NCI-H2171 (cell line): ENCODE measurements around the gene FGGY.
"Not testable (repeated sequence)": the region's sequence is repeated elsewhere in the genome, so short reads cannot be mapped to it uniquely, and the experiment has no call there.

Experiments
- DNase-seq: peaks from one replicate; lab custom pipeline; 2025; lab: John Stamatoyannopoulos, UW

FGGY gene

DNA sequence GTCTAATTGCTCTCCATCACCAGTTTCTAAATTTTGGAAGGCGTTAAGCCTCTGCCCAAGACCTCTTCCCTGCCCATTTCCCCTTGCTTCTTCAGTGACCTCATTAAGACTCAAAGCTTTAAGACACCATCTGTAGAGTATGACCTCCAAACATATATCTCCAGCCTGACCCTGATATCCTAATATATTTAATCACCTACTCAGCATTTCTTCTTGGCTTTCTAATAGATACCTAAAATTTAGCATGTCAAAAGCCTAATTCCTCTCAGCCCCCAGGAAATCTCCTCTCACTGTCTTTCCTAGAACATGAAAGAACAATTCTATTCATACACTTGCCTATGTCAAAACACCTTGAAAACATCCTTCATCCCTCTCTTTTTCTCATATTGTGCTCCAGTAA lies 282.3 kb downstream of the FGGY start:
- no peak for DNase-seq

DNA sequence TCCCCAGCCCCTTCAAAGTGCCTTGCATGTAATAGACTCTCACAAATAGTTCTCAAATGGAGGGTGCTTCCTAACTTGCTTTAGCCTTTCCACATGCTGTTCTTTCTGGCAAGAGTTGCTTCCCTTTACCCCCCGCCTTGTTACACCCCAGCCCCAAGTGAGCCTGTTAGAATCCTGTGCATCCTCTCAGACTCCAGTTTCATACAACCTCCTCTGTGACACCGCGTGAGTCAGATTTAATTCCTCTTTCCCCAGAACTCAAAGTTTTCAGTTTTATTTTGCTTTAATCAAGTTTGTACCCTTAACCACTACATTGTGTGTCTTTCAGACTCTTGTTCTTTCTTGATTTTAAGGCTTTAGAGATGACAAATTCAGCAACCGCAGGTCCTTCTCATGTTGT lies 283.4 kb downstream of the FGGY start:
- no peak for DNase-seq

DNA sequence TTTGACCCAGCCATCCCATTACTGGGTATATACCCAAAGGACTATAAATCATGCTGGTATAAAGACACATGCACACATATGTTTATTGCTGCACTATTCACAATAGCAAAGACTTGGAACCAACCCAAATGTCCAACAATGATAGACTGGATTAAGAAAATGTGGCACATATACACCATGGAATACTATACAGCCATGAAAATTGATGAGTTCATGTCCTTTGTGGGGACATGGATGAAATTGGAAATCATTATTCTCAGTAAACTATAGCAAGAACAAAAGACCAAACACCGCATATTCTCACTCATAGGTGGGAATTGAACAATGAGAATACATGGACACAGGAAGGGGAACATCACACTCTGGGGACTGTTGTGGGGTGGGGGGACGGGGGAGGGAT lies 295.5 kb downstream of the FGGY start:
- DNase-seq, result not testable (repeated sequence)

DNA sequence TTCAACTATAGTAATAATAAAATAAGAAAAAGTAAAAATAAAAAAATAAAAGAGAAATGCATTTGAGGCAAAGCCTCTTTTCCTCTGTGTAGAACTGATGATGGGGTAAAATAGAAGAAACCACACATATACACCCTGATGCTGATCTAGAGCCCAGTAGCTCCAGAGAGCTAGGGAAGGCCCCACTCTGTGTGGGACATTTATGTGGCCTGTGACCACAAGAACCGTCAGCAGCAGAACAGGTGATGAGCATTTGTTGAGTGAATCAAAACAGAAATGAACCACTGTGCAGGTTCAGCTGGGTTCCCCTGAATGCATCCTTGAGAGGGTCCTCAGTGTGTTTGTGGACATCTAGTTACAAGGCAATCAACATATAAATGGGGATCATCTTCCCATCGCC lies 296.0 kb downstream of the FGGY start:
- no peak for DNase-seq

DNA sequence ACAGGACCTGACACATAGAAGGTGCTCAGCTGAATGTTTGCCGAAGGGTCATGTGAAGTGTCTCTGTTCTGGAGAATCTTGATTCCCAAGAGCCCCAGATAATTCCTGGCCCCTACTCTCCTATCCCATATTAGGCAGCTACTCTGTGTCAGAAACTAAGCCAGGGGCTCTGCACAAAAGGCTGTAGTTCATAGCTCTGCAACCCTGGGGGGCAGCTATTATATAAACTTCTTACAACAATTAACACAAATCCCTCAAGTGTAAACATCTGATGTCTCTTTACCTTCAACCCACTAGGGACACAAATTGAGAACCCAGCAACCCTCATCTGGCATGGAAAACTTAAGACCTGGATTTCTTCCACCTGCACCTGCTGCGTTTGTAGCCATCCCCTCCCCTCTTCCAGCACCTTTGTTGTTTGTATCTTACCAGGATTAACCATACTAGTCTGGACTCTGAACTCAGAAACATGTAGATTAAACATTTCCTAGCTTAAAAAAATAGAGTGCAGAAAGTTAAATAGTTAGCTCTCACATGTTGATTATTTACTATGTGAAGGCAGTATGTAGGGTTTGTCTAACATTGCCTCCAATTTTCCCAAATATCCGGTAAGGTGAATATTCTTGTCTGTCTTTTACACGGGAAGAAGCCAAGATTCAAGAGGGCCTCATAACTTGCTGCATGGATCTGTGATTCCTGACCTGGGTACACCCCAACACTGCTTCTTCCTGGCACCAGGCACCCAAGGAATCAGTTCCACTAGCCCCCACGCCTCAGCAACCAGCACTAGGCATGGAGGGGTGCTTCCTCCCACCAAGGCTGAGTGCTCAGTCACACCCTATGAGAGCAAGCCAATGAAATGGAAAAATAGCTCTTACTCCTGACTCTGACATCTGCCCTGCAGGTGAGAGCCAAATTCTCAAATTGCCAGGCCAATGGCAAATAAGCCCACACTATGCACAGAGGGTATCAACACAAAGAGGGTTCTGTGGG lies 297.2 kb downstream of the FGGY start:
- DNase-seq, result peak; percentile 5

DNA sequence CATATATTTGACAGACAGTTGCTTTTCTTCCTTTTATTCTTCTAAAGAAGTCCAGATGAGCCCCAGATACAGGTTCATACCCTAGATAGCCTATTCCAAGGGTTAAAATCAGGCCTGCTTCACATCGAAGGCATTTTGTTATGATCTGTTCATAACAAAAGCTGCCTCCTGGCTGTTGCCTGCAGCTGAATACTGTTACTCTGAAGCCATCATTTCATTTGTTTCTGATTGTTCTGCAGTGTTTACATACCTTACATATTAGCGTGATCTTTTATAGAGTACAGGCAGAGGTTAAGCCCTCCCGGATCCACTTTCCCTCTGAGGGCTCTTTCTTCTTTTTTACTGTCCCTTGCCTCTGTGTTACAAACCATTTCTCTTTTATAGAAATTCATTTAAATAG lies 298.9 kb downstream of the FGGY start:
- DNase-seq, result no peak

DNA sequence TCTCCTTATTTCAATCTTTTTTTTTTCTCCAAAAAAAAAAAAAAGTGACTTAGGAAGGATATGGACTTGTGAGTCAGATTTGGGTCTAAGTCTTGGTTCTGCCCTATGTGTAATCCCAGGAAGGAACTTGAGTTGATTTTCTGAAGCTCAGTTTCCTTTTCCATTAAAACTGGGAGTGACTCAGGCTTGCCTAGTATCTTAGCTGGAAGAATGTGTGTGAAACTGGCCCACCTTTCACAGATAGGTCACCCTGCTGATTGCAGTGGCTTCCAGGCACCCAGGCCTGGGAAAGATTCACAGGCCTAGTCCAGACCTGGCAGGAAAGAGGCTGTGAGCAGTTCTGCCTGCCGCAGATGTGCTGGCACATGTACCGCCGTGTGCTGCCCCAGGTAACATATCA lies 299.5 kb downstream of the FGGY start:
- DNase-seq, result no peak

DNA sequence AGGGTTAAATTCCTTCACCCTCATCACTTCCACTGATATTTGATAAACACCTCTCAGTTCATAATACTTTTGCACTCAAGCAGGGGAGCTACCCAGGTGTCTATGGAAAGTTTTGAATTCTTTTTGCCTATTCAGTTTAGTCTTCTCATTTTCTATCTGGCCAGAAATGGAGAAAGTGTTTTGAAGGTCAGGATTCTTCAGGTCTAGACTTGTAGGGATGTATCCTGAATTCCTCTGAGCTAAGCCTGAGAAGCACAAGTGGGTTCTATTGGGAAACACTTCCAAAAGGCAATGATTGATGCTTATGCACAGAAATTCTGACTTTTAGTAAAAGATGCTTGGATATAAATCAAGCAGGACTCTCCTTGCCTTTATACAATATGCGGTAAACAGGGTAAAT lies 300.1 kb downstream of the FGGY start:
- no peak for DNase-seq

DNA sequence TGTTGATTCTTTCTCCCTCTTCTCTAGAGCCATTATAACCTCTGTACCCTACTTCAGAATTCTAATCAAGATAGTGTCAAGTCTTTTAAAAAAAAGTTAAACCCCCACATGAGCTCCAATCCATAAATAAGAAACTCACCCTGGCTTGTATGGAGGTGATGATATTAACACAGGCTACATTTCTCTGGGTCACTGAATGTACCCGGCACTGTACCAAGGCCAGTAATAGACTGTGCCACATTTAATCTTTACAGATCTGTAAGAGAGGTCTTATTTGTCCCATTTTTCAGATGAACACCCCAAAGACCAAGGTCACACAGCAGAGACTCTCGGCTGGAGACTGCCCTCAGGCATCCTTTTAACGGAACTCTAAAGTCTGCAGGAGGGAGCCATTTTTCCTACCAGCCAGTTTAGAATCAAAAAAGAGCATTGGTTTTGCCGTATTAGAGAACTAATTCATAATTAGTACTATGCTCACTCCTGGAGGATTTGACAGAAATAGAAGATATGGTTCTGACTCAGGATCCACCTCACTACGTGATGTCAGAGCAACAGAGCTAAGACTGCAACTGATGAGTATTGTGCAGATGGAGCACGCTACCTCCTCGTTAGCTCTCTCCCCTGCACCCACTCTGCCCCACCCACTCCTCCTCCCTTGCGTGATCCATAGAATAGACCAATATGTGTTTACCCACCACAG lies 300.7 kb downstream of the FGGY start:
- DNase-seq, result no peak

DNA sequence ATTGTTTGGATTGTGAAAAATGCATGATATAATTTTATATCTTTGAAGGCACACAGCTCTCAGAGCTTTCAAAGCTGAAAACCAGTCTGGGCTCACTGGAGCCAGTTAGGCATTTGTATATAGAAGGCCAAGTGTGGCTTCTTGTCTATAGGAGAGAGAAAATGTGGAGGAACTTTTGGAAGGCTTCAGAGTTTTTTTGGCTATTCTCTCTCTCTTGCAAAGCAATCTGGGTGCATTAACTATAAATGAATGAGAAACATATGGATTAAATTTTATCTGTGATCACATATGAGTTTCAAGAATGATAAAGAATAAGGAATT lies 301.2 kb downstream of the FGGY start:
- no peak for DNase-seq

DNA sequence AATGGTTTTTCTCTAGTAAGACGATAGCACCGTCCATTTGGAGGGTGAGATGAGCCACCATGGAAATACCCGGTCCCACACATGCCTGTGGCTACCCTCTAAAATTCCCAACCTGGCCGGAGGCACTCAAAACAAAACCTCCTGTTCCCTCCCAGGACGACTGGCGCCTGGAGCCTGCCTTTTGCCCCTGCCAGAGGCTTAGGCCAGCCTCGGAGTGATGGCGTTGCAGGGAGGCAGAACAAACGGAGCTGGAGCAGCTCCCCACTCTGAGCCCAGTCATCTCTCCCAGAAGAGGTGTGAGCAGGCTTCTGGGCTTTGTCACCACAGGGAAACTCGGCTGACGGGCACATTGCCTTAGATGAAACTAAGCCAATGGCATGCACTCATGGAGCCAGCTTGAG lies 304.1 kb downstream of the FGGY start:
- no peak for DNase-seq

DNA sequence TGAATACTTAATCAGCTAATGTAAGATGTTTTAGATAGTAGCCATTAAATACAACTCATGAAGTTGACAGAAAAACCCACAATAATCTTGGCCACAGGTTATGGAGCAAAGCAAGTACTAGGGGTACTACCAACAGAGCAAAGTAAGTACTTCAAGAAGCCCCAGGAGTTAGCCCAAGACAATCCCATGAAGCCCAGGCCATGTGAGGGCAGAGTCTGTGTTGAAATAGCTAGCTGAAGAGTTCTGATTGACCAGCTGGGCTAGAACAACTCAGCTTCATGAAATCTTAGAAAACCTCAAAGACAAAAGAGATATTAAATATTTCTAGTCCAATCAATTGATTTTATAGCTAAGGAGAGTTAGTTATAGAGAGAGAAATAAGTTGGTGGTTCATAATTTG lies 304.9 kb downstream of the FGGY start:
- DNase-seq, result no peak

DNA sequence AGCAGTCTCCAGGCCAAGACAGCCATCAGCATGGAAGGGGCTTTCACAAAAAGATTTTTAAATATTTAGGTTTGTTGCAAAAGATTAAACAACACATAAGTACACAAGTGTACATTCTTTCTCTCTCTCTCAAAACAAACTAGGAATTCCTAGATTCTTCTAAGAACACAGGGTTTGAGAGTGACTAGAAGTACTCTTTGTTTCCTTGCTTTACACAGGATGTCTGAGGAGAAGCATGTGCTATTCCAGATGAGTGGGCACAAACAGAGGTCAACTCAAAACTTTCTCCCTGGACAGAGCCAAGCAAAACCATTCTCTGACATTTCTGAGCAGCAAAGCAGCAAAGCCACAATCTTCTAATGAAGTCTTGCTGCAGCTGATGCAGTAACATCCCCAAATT lies 307.3 kb downstream of the FGGY start:
- no peak for DNase-seq

DNA sequence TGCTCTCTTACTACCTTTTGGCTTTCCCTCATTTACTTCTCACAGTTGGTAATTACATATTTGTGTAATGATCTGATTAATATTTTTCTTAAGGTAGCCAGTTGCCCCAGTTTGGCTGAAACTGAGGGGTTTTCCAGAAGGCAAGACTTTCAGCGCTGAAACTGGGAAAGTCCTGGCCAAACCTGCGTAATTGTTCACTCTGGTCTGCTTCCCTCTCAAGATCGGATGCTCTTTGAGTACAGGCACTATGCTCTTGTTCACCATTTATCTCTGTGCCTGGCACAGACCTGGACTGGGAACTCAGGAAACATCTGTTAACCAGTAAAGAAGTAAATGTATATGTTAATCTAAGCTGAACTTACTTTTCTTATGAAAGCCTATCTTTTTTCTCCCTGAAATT lies 308.3 kb downstream of the FGGY start:
- no peak for DNase-seq

DNA sequence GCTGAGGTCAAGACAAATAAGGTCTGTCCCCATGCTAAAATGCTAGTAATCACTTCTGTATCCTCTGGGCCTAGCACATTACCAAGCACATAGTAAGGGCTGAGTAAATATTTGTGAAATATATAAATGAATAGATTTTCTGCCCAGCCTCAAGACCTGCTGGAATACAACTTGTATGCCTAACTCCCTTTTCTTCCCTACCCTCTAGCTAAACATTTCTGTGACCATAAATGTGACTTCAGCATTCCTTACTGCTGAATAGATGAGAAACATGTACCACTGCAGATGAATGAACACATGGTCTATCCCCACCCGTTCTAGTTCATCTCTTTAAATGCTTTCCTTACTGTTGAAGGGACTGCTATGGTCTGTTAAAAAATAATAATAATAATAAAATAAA lies 308.9 kb downstream of the FGGY start:
- DNase-seq, result no peak

DNA sequence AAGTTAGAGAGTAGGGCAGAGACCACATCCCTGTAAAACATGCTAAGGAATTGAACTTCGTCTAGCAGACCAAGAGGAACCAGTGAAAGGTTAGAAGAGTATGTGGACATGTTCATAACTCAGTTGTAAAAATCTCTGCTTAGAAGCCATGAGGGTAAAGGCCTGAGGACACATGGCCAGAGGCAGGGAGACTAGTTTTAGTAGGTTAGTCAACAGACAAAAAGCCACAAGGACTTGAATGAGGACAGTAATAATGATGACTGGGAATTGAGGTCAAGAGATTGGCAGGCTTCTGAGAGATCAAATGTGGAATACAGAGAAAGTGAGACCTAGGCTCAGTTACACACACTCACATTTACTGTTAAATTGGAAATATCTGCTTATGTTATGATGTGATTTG lies 312.4 kb downstream of the FGGY start:
- no peak for DNase-seq

DNA sequence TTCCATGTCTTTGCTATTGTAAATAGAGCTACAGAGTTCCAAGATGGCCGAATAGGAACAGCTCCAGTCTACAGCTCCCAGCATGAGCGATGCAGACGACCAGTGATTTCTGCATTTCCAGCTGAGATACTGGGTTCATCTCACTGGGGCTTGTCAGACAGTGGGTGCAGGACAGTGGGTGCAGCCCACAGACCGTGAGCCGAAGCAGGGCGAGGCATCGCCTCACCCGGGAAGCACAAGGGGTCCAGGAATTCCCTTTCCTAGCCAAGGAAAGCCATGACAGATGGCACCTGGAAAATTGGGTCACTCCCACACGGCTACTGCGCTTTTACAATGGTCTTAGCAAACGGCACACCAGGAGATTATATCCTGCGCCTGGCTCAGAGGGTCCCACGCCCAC lies 313.6 kb downstream of the FGGY start:
- not testable (repeated sequence) for DNase-seq

DNA sequence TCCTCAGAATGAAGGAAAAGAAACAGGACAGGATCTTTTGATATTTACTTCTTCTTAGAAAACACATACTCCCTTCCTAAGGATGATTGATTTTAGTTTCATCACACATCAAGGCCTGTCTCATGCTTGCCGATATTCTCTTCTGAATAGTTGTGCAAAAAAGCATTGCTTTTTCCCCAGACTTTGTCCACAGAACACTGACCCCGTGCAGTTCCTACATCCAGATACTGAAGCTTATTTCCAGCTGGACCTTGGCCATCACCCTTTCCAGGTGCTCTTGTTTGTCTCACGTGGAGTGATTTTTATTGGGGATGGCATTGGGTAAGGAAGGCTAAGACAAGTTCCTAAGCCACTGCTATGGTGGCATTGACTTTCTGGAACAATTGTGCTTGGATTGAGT lies 320.5 kb downstream of the FGGY start:
- DNase-seq, result no peak

DNA sequence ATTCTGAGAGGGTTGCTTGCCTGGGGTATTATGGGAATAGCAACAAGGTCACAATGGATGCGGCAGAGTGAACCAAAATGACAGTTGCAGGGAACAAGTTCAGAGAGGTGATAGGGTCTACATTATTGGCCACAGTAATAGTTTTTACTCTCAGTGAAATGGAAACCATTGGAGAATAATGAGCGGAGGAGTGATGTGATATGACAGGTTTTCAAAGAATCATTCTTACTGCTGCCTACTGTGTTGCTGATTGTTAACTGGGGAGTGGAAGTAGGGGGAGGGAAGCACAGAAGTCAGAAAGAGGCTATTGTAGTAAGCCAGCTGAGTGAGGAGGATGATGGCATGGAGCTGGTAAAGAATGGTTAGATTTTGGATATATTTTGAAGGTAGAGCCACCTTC lies 322.7 kb downstream of the FGGY start:
- no peak for DNase-seq

DNA sequence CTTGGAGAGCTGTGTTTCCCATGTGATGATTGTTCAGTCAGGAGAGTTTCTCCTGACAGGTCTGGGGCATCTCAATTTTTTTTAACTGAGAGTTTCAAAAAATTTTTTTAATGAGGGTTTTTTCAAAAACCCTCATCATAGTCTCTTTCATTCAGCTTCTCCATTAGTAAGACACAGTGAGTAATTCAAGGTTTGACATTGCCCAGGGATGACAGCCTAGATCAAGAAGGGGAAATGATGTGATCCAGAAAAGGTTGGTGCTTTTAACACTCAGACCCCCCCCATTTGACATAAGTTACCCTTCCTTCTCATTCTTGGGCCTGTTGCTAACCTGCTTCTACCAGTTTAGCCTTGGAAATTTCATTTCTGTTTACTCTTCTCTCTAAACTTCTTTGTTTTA lies 328.5 kb downstream of the FGGY start:
- no peak for DNase-seq

DNA sequence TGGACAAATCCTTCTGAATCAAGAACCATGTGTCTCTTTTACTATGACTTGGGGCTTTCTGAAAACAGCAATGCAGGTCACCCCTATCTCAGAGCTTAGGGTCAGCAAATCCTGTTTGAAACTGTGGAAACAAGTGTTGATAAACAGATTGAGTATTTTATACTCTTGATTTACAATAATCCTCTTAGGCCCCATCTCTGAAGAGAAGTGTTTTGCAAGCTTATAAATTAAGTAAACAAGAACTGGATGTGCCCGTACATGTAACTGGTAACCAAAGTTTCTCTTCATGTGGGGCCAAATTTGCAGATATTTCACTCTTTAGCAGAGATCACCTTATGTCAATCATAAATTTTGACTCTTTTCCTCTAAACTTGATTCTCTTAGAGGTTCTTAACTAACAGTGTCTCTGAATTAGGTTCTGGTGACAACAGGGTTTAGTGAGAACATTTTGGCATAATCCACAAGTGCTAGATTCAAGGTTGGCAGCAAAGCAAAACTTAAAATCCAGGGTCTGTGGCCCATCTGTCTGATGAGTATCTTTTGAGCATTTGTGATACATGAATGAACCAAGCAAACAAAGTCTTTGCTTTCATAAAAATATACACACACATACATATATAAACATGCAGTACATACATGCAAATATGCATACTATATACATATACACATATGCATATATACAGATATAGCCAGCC lies 334.8 kb downstream of the FGGY start:
- DNase-seq, result no peak

DNA sequence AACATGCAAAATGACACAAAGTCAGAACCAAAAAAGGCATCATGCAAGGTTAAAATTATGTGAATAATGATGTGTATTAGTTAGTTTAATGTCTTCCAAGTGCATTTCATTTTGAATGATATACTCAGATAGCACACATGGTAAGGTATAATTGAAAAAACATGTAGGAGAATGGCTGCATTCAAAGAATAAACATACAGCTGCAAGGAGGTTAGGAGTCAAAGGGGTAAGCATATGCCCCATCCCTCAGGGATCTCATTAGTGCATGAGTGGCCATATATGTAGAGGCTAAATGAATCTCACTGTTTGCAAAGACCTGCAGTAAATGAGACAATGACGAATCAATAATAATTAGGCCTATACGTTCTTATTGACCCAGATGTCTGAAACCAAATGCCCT lies 338.2 kb downstream of the FGGY start:
- peak; percentile 67 for DNase-seq

DNA sequence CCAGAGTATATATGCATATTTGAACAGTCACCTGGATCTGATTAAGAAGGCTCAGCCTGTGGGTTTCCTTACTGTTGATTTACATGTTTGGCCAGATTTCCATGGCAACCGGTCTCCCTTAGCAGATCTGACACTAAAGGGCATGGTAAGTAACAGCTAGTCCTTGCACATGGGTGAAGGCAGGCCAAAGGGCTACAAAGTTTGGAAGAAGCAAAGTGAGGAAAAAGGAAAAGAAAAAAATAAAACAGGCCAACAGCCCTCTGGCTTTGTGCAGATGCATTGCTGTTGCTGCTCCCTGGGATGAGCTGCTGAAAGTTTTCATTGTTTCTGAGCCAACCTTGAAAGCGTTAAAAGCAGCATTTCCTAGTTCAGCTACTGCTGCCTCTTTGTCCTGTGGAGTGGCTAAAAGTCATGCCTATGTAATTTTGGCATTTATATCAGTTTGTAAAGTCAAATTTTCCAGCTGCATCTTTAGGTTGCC lies 341.4 kb downstream of the FGGY start:
- no peak for DNase-seq
